Measurements from ENCODE around the gene TNFRSF11A.
A peak's percentile ranks its signal among the peaks of the same experiment; 100 is the strongest.

The TNFRSF11A gene

GRCh38 chr18:62325806-62326645 lies 916 bp downstream of the TNFRSF11A start:
- no peak for DNase-seq (ENCODE audit: low read depth in 2 of 2)

- no peak for DNase-seq (ENCODE audit: low read depth in 2 of 2)
Observed at GRCh38 chr18:62326646-62327348, 1.7 kb downstream of the TNFRSF11A start.

GRCh38 chr18:62327977-62328376 lies 2.9 kb downstream of the TNFRSF11A start:
- DNase-seq (ENCODE audit: low read depth in 2 of 2) = no peak

GRCh38 chr18:62328586-62329525 lies 3.7 kb downstream of the TNFRSF11A start:
- no peak for DNase-seq (ENCODE audit: low read depth in 2 of 2)

GRCh38 chr18:62329691-62330454 lies 4.8 kb downstream of the TNFRSF11A start:
- peak in 1 of 2 donors; percentile 31 for DNase-seq (ENCODE audit: low read depth in 2 of 2)

GRCh38 chr18:62330650-62331049 lies 5.5 kb downstream of the TNFRSF11A start:
- DNase-seq (ENCODE audit: low read depth in 2 of 2) = no peak

- no peak for DNase-seq (ENCODE audit: low read depth in 2 of 2)
Observed at GRCh38 chr18:62331581-62332356, 6.7 kb downstream of the TNFRSF11A start.

- DNase-seq (ENCODE audit: low read depth in 2 of 2) = no peak
Observed at GRCh38 chr18:62332431-62332830, 7.3 kb downstream of the TNFRSF11A start.

- DNase-seq (ENCODE audit: low read depth in 2 of 2) = no peak
Observed at GRCh38 chr18:62332964-62333695, 8.0 kb downstream of the TNFRSF11A start.

- no peak for DNase-seq (ENCODE audit: low read depth in 2 of 2)
Observed at GRCh38 chr18:62334120-62334519, 9.0 kb downstream of the TNFRSF11A start.

- no peak for DNase-seq (ENCODE audit: low read depth in 2 of 2)
Observed at GRCh38 chr18:62335494-62335893, 10.4 kb downstream of the TNFRSF11A start.

GRCh38 chr18:62336618-62337017 lies 11.5 kb downstream of the TNFRSF11A start:
- DNase-seq (ENCODE audit: low read depth in 2 of 2) = no peak

GRCh38 chr18:62337336-62337735 lies 12.2 kb downstream of the TNFRSF11A start:
- DNase-seq (ENCODE audit: low read depth in 2 of 2) = no peak

- no peak for DNase-seq (ENCODE audit: low read depth in 2 of 2)
Observed at GRCh38 chr18:62338446-62339105, 13.5 kb downstream of the TNFRSF11A start.

- DNase-seq (ENCODE audit: low read depth in 2 of 2) = no peak
Observed at GRCh38 chr18:62339106-62339988, 14.2 kb downstream of the TNFRSF11A start.

- no peak for DNase-seq (ENCODE audit: low read depth in 2 of 2)
Observed at GRCh38 chr18:62340996-62341395, 15.9 kb downstream of the TNFRSF11A start.

GRCh38 chr18:62341473-62341872 lies 16.4 kb downstream of the TNFRSF11A start:
- no peak for DNase-seq (ENCODE audit: low read depth in 2 of 2)

- no peak for DNase-seq (ENCODE audit: low read depth in 2 of 2)
Observed at GRCh38 chr18:62342884-62343283, 17.8 kb downstream of the TNFRSF11A start.

Measured in stimulated activated CD4-positive, alpha-beta T cell treated with anti-CD3 and anti-CD28 coated beads, Interleukin-4, amount 100 ng/mL, for 48 hours (primary cell).